GM21717 (cell line): ENCODE measurements around the gene DDR1.
"Not testable (repeated sequence)": the region's sequence is repeated elsewhere in the genome, so short reads cannot be mapped to it uniquely, and the experiment has no call there.

Experiments
- ATAC-seq: cut with Tn5 transposase; IDR thresholded peaks from one replicate; pipeline ENCODE4 v1.9.1; 2021; ENCODE audit warnings: mild to moderate bottlenecking, moderate library complexity; ENCODE audit not compliant: unreplicated experiment

The DDR1 gene

GRCh38 chr6:30914076-30914853 lies 29.9 kb downstream of the DDR1 start, which contains the start of gene VARS2:
TSS of gene VARS2 (plus strand) at chr6:30914238. CDS start at chr6:30914837, 599 bp downstream.
- peak; percentile 63 for ATAC-seq

- no peak for ATAC-seq
These were observed 30.7 kb downstream of the DDR1 start for GRCh38 chr6:30914854-30915590.

GRCh38 chr6:30915591-30915946 lies 31.2 kb downstream of the DDR1 start:
- no peak for ATAC-seq

- no peak for ATAC-seq
These were observed 32.7 kb downstream of the DDR1 start for GRCh38 chr6:30917041-30917440.

- no peak for ATAC-seq
These were observed 33.2 kb downstream of the DDR1 start for GRCh38 chr6:30917487-30917886.

GRCh38 chr6:30918670-30919069 lies 34.4 kb downstream of the DDR1 start:
- no peak for ATAC-seq

- no peak for ATAC-seq
These were observed 38.1 kb downstream of the DDR1 start for GRCh38 chr6:30922447-30922852.

- ATAC-seq = not testable (repeated sequence)
These were observed 39.8 kb downstream of the DDR1 start for GRCh38 chr6:30924040-30924627.

GRCh38 chr6:30926644-30927043 lies 42.3 kb downstream of the DDR1 start:
- no peak for ATAC-seq

- ATAC-seq = not testable (repeated sequence)
These were observed 42.8 kb downstream of the DDR1 start for GRCh38 chr6:30927080-30927479.

- ATAC-seq = no peak
These were observed 44.4 kb downstream of the DDR1 start for GRCh38 chr6:30928677-30929076.

- no peak for ATAC-seq
These were observed 46.2 kb downstream of the DDR1 start for GRCh38 chr6:30930506-30930905.

GRCh38 chr6:30931272-30931671 lies 47.0 kb downstream of the DDR1 start:
- ATAC-seq = no peak

GRCh38 chr6:30931969-30932645 lies 47.8 kb downstream of the DDR1 start, which contains the start of gene SFTA2:
TSS of gene SFTA2 (minus strand) at chr6:30932170. CDS start at chr6:30932096, 74 bp downstream.
- ATAC-seq = no peak

GRCh38 chr6:30932665-30933365 lies 48.5 kb downstream of the DDR1 start:
- no peak for ATAC-seq

GRCh38 chr6:30935018-30935417 lies 50.7 kb downstream of the DDR1 start:
- ATAC-seq = no peak

- ATAC-seq = no peak
These were observed 52.9 kb downstream of the DDR1 start for GRCh38 chr6:30937265-30937664.

- no peak for ATAC-seq
These were observed 54.4 kb downstream of the DDR1 start for GRCh38 chr6:30938730-30939129.

- no peak for ATAC-seq
These were observed 55.2 kb downstream of the DDR1 start for GRCh38 chr6:30939473-30939872.

- no peak for ATAC-seq
These were observed 56.2 kb downstream of the DDR1 start, which contains the start of gene MUCL3 for GRCh38 chr6:30940361-30940986. TSS of gene MUCL3 (plus strand) at chr6:30940973. CDS start at chr6:30941000, 27 bp downstream.
